Posterior vena cava (tissue), 2 donors: Measurements from ENCODE around the gene SH3BGRL2. TPM values are rescaled to one million over a fixed set of nuclear protein-coding genes. Genes with fewer than 3 reads are reported as not detected.
A peak's percentile ranks its signal among the peaks of the same experiment; 100 is the strongest.

Experiments used
- DNase-seq: peaks from one replicate; pipeline ENCODE4 v3.0.0-alpha.2; 2020; ENCODE audit warnings: low spot score
- intact Hi-C, 2 donors: fragments of 100-400 bp; cut with DNase I; formaldehyde crosslinking; loops; one replicate each; pipeline versions ENCODE4 v1.14.1 to v1.14.2; 2022 to 2023
- long read RNA-seq, 2 donors: library from polyadenylated mRNA; unstranded; transcript quantifications; one replicate each; pipeline ENCODE4 v2.0.0, GENCODE V29; 2020 to 2021
- total RNA-seq, 2 donors: library from RNA; stranded (reverse); fragmentation: NEBNext Ultra II Directional; extraction: Animal tissue kit (Norgen Biotek cat#: 25700); gene quantifications; one replicate each; pipeline ENCODE4 v1.2.1, GENCODE V29; 2021
- donor health status: DM: yes; HTN: yes; CAD: no.
- donor health status: DM: yes; HTN: yes; CAD: no.

The SH3BGRL2 gene
- 10 to 100 TPM; 14.0 to 15.0 TPM for total RNA-seq
- long read RNA-seq, donor 1, full-length matches to known transcripts: 2 of 7 reads
- long read RNA-seq, donor 1, partial matches to known transcripts: 0 of 7 reads
- long read RNA-seq, donor 1, other reads (novel, unspliced or antisense): 5 of 7 reads
- long read RNA-seq, donor 2, partial matches to known transcripts: 0 of 3 reads
- long read RNA-seq, donor 2, other reads (novel, unspliced or antisense): 3 of 3 reads

DNA sequence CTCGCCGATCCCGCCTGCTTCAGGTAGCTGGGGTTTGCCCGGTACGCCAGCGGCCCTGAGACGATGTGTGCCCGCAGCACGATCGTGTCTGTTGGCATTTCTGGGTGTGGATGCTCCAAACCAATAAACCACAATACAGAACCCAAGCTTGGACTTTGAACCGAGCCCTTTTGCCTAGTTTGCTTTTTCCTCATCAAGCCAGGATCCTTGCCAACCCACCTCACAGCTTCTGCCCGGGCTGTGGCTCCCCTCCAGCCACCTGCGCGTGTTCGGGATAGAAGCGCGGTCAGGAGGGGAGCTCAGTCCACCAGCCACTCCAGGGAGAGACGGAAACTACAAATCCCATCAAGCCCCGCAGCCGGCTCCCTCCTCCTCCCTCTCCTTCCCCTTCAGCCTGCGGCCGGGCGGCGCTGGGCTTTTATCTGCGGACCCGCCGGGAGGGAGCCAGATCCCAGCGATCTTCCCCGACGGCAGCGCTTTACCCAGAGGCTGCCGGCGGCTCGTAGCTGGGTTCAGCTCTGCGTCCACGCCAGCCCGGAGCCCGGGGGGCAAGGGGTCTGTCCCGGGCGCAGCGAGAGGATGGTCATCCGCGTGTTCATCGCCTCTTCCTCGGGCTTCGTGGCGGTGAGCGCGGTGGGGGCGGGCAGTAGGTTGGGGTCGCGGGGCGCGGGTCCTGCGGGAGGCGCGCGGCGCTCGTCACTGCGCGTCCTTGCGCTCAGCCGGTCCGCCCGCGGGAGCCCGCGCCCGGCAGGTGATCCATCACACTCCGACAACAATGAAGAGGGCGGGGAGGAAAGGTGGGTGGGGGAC is at the start of gene SH3BGRL2:
TSS of gene SH3BGRL2 (plus strand) at position 447 of the 810 bp plus-strand sequence. CDS start at position 580, 133 bp downstream.
- DNase-seq: peak; percentile 90
- intact Hi-C loops: no loop called here

- no peak for DNase-seq
- intact Hi-C loops: no loop called here
Observed at GRCh38 chr6:79584332-79584731, 46.8 kb upstream of the SH3BGRL2 start.

DNA sequence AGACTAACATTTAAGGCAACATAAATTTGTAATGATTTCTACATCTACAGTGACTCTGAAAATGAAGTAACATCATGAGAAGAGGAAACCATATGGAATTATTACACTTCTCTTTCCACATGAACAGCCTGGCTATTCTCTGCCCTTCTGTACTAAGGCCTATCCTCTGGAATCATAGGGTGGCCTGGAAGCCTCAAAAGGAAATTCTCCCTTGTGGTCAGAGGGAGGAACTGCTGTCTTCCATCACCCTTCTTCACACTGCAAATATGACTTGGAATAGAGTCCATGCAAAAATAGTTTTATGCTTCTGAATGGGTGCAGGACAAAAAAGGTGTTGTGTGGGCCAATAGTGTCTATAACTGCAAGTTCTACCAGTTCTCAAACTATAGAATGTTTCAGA is 44.6 kb upstream of the SH3BGRL2 start:
- no peak for DNase-seq
- intact Hi-C loops: no loop called here

DNA sequence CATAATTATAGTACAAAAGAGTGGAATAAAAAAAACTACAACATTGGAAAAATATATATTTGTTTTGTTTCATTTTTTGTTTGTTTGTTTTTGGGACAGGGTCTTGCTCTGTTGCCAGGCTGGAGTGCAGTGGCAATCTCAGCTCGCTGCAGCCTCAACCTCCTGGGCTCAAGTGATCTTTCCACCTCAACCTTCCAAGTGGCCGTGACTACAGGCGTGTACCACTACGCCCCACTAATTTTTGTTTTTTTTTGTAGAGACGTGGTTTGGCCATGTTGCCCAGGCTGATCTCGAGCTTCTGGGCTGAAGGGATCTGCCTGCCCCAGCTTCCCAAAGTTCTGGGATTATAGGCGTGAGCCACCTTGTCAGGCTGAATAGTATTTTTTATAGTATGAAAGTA is 41.4 kb upstream of the SH3BGRL2 start:
- intact Hi-C loops: no loop called here
- DNase-seq: no peak

- intact Hi-C loops: no loop called here
- DNase-seq: no peak
Observed at GRCh38 chr6:79597155-79597554, 34.0 kb upstream of the SH3BGRL2 start.

DNA sequence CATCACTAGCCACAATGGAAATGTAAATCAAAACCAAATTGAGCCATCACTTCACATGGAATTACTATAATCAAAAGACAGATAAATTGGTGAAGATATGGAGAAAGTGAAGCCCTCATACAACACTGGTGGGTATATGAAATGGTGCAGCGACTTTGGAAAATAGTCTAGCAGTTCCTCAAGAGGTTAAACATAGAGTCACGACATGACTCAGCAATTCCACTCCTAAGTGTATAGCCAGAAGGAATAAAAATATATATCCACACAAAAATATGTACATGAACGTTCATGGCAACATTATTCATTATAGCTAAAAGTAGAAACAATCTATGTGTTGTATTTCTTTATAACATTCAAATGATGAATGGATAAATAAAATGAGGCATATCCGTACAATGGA is 33.1 kb upstream of the SH3BGRL2 start:
- intact Hi-C loops: no loop called here
- DNase-seq: no peak

DNA sequence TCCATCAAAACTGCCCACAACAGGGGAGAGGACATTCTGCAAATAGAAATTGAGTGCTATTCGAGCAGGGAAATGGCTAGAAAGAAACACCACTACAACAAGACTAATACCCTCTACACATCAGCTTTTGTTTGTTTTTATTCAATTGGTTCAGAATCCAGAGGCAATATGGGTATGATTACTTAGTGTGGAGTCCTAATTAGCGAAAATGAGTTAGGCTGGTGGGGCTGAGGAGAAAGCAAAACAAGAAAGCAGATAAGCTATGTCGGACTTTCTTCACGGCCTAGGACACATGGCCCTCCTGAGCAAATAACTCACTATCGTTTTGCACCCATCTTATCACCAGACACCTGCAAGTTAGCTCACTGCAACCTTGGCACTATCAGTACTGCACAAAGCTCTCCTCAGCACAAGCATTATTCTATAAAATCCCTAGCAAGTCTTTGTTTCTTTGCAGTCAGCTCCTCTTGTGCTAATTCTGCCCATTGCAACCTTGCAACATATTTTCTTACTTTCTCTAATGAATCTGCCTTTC is 31.3 kb upstream of the SH3BGRL2 start:
- intact Hi-C loops: no loop called here
- DNase-seq: no peak

DNA sequence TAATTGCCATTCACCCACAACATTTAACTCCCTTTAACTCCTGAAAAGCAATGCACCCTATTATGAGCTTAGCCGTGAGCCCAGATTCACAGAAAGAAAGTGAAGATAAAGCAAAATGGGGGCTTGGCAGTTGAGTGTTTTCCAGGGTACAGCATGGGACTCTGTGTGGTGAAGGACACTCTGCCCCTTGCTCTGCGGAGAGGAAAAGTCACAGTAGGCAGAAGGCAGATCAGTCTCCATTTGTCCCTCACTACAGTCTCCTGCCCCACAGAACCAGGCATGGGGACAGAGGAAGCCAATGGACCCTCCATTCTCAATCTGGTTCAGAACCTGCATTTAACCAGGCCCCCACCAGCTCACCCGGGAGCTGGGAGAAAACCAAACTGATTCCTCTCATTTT is 30.8 kb upstream of the SH3BGRL2 start:
- no peak for DNase-seq
- intact Hi-C loops: no loop called here

DNA sequence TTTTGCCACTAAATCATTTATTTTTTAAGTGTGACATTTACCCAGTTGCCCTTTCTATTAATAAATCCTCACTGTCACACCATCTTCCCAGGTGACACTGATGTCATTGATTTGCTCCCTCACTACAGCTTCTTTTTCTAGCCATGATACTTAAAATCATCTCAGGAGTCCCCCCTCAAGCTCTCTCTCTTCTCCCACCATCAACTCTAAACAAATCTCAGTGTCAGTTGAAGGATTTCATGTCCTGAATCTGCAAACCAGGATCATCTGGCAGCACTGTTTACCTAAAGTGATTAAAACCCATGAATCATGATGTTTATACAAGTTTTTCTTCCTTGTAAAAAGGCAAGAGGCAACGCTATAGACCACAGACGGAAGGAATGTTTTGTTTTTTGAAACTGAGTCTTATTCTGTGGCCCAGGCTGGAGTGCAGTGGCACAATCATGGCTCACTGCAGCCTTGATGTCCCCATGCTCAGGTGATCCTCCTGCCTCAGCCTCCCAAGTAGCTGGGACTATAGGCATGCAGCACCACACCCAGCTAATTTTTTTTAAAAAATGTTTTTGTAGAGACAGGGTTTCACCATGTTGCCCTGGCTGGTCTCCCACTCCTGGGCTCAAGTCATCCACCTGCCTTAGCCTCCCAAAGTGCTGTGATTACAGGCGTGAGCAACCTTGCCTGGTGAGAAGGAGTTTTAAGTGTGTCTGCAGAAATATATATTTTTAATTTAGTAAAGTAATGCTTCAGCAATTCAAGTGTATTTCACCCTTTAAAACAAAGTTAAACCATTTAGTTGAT is 30.1 kb upstream of the SH3BGRL2 start:
- intact Hi-C loops: no loop called here
- DNase-seq: no peak

- intact Hi-C loops: no loop called here
Observed at GRCh38 chr6:79602859-79603258, 28.3 kb upstream of the SH3BGRL2 start.

GRCh38 chr6:79604583-79605037 is 26.5 kb upstream of the SH3BGRL2 start:
- intact Hi-C loops: no loop called here
- no peak for DNase-seq

More at GRCh38 chr6:79602859-79603258, 28.3 kb upstream of the SH3BGRL2 start:
- no peak for DNase-seq

DNA sequence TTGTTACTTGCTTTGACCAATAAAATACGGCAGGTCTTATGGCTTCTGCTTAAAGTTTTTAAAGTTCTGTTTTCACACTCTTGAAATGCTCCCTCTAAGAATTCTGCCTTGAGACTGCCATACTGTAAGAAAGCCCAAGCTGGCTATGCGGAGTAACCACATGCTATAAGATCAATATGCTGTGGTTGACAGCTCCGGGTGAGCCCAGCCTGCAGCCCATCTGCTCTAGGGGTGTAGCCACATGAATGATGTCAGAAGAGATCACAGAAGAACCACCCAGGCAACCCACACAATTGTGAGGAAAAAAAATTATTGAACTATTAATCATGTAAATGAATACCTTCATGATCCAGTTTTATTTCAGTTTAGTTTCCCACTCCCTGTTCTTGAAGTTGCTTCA is 26.1 kb upstream of the SH3BGRL2 start:
- intact Hi-C loops: no loop called here
- DNase-seq: no peak

GRCh38 chr6:79605968-79606764 is 25.0 kb upstream of the SH3BGRL2 start:
- intact Hi-C loops: no loop called here
- DNase-seq: no peak

DNA sequence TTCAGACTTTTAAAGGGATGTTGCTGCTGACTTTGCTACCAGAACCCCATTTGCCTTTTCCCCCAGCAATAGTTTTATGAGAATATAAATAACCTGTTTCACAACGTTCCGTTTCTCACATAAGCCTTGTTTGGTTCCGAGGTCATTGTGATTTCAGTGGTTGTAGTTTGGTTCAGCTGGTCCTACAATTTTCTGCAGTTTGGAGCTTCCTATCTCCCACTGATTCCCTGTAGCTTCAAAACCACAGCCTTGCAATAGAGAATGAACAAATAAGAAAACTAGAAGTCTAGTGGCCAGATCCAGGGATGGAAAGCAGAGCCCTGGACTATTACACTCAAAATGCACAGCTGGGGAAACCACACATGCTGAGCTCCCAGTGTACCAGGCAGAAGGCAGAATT is 24.1 kb upstream of the SH3BGRL2 start:
- intact Hi-C loops: no loop called here
- no peak for DNase-seq

- intact Hi-C loops: no loop called here
- DNase-seq: no peak
Observed at GRCh38 chr6:79608334-79609224, 22.6 kb upstream of the SH3BGRL2 start.

DNA sequence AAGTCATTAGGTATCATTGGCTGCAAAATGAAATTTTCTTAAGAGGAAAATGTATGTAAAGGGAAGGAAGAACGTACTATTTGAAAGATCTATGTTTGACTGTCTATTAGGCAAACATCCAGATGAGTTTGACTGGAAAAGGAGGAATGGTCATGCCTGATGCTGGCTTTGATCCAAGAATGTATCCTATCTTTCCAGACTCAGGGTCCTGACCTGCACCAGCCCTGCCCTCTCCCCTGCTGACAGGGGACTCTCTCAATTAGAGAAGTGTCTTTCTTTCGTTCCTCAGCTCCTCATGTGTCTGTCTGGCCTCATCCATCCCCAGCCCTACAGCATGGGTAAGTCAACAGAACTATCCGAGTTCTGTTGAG is 21.9 kb upstream of the SH3BGRL2 start:
- intact Hi-C loops: no loop called here

GRCh38 chr6:79610306-79611009 is 20.7 kb upstream of the SH3BGRL2 start:
- intact Hi-C loops: no loop called here
- no peak for DNase-seq

More for the DNA sequence above, 21.9 kb upstream of the SH3BGRL2 start:
- no peak for DNase-seq
